Stimulated activated CD4-positive, alpha-beta T cell treated with anti-CD3 and anti-CD28 coated beads, Interleukin-4, amount 100 ng/mL, for 1 hour (primary cell): Measurements from ENCODE around the gene FAM111A.
A peak's percentile ranks its signal among the peaks of the same experiment; 100 is the strongest.

ENCODE experiments used
- DNase-seq: peaks from one replicate; pipeline ENCODE4 v3.0.0-alpha.2; 2020

The FAM111A gene

GRCh38 chr11:59144096-59144495 is 1.4 kb downstream of the FAM111A start:
- DNase-seq: no peak

GRCh38 chr11:59144579-59145345 is 2.1 kb downstream of the FAM111A start:
- peak; percentile 54 for DNase-seq

- DNase-seq: no peak
Measured at GRCh38 chr11:59145534-59145933, 2.9 kb downstream of the FAM111A start.

GRCh38 chr11:59151761-59152160 is 9.1 kb downstream of the FAM111A start:
- DNase-seq: no peak

- DNase-seq: no peak
Measured at GRCh38 chr11:59152312-59152951, 9.8 kb downstream of the FAM111A start.

GRCh38 chr11:59154610-59155009 is 12.0 kb downstream of the FAM111A start:
- DNase-seq: no peak

- no peak for DNase-seq
Measured at GRCh38 chr11:59157433-59157832, 14.8 kb downstream of the FAM111A start.

DNA sequence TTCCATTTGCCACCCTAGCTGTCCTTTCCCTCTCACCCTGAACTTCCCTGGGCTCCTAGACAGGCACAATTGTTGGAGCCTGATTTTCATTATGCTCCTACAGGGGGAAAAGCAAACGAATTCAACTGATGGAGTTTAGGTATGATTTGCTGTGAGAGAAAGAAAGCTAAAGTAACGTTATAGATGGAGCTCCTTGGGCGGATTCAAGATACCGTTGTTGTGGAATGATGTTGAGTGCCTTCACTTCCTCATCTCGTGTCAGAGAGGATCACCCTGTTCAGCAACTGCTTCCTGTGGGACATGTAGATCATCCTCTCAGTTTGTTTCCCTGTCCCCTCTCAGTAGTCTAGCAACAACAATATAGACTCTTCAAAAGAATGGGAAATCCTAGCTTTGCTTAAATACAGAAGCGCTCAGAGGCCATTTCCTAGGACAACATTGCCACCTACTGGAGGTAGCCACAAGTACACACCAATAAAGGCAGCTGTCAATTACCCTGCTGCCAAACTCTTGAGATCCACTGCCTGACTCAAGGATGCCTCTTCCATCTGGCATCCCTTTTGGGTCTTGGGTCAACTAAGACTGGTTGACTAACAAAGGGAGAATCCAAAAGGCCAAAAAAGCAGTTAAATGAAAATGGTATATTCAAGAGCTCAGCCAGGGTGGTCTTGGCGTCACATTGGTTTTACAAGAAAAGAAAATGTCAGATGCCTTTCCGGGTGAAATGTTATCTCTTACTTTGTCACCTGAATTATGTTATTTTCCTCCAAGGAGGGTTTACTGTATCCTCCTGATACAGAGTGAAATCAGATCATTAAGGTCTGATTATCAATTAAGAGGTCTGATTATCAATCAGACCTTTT is 15.8 kb downstream of the FAM111A start:
- peak; percentile 42 for DNase-seq

DNA sequence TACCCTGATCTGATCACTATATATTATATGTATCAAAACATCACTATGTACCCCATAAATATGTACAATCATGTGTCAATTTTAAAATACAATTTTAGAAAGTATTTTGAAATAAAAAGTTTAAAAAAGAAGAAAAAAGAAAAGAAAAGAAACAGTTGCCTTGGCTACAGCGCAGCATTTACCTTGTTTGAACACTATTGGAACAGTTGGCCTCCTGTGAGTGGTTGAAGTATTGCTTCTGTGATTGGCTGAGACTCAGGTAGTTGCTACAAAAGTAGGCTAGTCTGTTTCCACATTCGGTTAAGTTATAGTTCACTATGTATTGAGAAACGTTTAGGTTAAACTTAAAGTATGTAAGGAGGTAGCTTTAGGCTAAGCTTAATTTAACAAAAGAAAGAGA is 21.4 kb downstream of the FAM111A start:
- no peak for DNase-seq

DNA sequence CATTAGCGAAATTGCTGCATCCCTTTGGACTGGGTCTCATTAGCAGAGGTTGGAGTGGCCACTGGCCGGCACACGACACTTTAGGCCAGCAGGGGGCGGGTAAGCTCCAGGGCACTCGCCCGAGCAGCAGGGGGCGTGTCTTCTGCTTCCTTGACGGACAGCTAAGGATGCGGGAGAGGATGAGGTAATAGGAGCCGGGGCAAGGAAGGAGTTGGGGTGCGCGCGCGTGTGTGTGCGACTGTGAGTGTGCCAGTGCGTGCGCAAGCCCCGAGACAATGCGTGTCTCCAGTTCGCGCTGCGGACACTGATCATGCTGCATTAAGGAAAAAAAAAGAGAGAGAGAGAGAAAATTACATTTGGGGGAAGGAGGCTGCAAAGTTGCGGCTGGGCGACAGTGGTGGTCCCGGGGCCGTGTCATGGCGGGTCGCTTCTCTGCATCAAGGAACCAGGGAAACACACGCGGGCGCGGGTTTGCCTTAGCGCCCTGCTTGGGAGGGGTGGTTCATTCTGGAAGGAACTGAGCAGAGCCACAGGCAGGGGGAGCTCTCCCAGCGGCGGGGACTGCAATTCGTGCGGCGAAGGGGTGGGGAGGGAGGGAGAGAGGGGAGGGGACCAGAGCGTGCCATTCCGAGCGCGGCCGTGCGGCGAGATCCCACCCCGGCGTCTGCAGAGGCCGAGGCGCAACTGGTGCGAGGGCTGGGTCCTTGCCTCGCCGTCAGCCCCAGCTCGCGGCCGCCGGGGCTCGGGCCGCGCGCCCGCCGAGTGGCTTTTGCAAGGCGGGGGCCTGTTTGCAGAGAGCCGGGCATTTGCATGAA is 29.1 kb downstream of the FAM111A start, which contains the start of gene DTX4:
Gene DTX4, plus strand, starts transcription at position 625 of the 815 bp plus-strand sequence. CDS start 464 bp downstream, outside the sequence.
- peak; percentile 91 for DNase-seq

DNA sequence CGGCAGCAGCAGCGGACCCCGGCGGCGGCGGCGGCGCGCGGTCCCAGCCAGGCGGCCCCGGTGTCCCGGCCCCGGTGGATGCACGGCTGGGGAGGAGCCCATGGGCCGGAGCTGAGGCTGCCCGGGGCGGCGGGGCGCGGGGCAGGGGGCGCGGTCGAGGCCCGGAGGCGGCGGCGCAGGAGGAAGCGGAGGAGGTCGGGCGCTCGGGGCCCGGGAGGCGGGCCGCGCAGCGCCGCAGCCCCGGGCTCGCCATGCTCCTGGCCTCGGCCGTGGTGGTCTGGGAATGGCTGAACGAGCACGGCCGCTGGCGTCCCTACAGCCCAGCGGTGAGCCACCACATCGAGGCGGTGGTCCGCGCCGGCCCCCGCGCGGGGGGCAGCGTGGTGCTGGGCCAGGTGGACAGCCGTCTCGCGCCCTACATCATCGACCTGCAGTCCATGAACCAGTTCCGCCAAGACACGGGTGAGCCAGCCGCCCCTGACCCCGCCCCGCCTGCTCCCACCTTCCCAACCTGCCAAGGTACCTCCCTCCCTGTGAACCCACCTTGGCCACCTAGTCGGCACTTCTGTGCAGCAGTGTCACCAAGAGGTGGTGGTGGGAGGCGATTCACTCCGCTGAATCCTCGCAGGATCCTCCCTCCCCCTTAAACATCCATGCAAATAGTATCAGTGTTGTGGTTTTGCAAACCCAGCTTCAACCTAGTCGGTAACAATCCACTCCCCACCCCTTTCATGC is 29.9 kb downstream of the FAM111A start:
- peak; percentile 15 for DNase-seq

DNA sequence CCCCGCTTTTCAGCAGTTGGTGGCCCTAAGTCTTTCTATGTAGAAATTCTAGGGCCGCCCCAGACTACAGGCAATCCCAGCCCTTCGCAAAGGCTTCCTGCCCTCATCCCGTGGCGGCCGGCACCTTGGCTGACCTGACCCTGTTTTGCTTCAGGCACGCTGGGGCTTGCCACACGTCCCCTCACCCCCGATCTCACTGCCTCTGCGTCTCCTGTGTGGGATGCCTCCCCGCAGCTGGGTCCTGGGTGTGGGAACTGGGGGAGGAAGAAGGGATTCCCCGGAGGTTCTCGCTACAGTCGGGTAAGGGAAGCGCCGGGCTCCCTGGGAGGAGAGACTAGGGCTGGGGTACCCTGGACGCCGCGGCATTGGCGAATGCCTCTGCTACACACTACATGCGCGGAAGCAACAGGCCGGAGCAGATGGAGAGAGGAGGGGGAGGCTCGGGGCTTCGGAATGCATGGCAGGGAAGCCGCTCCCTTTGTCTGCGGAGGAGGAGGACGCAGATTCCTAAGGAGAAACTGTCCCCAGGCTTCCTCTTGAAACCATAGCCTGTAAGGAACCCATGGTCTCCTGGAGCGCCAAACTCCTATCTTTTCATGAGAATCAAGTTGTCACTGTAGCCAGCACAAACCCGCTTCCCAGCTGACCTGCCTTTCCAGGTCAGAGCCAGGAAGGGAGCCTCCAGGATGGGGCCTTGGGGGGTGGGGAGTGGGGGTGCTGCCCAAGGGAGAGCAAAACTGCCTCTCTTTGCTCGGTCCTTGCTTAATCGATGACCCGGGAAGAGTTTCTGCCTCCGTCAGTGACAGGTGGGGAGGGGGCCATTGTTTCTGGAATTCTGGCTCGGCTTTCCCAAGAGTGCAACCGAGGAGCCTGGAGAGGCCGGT is 30.7 kb downstream of the FAM111A start:
- no peak for DNase-seq

DNA sequence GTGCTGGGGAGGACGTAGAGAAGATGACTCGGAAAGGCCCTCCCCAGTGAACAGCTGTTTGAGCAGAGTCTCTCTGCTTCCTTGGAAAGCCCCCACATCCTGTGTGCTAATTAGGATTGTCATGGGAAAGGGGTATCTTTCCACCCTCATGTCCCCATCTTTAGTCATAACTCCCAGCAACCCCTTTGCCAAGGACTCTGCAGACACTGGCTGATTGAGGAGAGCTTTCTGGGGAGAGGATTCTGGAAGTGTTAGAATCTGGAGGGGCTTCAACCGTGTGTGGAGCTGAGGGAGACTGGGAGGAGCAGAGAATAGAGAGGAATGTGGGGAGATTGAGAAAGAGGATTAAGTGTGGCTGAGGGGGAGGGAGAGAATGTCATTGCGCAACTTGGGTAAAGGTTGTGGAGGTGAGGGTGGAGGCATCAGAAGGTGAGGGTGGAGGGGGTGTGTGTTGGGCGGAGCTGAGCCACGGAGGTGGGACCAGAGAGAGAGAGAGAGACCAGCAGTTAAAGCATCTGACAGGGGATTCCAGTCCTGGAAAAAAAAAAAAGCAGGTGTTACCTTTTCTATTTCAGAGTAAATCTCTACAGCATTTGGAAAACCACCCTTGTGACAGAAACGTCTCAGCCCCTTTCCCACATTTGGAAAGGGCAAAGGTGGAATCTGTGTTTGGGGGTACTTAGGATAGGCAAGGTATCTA is 31.5 kb downstream of the FAM111A start:
- DNase-seq: no peak

DNA sequence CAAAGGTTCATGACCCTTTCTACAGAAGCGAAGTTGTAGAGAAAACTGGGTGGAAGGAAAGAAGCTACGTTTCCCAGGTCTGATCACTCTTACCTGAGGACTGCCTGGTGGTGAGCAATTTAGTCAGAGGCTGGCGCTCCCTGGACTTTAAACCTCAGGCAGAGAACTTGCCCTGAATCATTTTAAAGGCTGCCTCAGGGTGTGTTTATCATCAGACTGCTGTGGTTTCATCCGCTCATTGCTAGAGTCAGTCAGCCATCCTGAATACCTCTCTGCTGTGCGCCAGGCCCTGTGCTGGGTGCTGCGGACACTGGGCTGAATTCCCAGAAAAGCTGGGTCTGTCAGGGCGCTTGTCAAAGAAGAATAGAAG is 32.0 kb downstream of the FAM111A start:
- no peak for DNase-seq

DNA sequence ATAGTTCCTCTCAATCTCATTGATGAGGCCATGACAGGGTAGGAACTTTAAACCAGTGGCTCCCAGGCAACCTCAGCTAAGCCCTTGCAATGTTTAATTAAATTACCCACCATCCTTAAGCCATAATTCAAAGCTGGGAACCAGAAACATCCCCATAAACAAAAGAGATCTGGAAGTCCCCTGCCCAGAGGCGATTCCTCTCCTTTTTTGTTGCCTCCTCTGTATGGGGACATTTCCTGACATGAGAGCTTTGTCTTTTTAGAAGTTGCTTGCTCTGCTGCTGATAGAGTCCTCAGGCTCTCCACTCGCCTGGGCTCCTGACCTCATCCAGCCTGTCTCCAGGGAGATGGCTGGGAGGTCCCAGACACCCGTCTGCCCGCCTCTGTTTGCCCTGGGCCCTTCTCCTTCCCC is 32.4 kb downstream of the FAM111A start:
- no peak for DNase-seq

DNA sequence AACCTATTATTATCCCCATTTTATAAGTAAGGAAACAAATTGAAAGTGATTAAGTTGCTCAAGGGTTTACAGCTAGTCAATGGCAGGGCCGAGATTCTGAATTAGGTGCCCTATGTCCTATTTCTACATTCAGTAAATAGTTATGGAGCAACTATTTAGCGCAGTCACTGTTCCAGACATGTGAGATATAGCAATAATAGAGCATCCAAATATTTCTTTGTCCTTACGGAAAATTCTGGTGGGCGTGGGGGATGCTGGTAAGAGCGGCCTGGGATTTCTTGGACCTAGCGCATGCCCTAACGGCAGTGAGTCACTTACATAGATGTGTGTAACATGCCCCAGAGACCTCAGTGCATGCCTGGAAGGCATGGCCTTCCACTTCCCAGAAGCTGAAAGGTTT is 33.7 kb downstream of the FAM111A start:
- no peak for DNase-seq

- DNase-seq: no peak
Measured at GRCh38 chr11:59178402-59178801, 35.7 kb downstream of the FAM111A start.

- no peak for DNase-seq
Measured at GRCh38 chr11:59179121-59179520, 36.5 kb downstream of the FAM111A start.

DNA sequence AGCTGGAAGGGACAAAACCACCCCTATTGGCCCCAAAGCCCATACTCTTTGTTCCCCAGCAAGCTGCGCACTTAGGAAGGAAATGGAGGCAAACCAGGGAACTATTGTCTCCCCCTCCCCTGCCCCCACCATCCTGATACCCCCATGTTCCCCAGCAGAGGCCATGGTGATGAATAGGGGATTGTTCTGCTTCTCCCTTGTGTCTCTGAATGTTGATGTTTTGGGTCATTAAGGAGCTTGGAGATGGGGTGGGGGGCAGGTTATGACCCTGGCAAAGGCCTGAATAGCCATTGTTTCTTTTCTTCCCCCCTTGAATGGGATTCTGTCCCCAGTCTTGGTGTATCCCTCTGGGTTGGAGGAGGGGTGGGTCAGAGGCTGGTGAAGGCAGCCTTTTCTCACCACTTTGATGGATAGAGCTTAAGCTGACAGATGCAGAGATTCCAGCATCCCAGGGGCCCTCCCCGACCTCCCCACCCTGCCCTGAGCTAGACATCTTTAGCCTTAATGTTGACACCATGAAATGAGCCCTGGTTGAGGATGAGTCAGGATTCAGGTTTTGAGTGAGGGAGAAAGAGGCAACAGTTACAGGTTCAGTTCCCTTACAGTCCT is 37.6 kb downstream of the FAM111A start:
- DNase-seq: no peak

- DNase-seq: no peak
Measured at GRCh38 chr11:59180907-59181306, 38.3 kb downstream of the FAM111A start.
